ENCODE data around the gene URM1.

DNA sequence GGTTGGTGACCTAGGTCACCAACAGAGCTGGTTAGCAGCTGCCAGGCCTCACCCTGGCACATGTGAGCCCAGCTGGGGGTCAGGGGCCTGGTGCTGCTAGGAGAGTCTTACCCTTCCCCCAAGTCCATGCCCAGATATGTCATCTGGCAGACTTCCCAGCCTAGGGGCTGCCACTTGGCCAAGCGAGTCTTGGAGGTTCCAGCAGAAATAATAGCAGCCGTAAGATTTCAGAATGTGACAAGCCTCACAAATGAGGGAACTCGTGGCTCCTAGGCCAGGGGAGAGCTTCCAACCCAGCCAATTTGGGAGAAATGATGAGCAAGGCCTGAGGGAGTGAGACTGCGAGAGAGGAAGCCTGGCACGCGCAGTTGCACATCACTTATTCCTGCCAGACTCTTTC, 11.1 kb downstream of the URM1 start:
- TF ChIP-seq, protein P1, sequence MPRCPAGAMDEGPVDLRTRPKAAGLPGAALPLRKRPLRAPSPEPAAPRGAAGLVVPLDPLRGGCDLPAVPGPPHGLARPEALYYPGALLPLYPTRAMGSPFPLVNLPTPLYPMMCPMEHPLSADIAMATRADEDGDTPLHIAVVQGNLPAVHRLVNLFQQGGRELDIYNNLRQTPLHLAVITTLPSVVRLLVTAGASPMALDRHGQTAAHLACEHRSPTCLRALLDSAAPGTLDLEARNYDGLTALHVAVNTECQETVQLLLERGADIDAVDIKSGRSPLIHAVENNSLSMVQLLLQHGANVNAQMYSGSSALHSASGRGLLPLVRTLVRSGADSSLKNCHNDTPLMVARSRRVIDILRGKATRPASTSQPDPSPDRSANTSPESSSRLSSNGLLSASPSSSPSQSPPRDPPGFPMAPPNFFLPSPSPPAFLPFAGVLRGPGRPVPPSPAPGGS (IDR thresholded peaks at IDR 0.05; ENCODE audit: borderline replicate concordance, insufficient read depth, low read depth, low read length, poor library complexity, severe bottlenecking): no peak
- TF ChIP-seq, protein P2, sequence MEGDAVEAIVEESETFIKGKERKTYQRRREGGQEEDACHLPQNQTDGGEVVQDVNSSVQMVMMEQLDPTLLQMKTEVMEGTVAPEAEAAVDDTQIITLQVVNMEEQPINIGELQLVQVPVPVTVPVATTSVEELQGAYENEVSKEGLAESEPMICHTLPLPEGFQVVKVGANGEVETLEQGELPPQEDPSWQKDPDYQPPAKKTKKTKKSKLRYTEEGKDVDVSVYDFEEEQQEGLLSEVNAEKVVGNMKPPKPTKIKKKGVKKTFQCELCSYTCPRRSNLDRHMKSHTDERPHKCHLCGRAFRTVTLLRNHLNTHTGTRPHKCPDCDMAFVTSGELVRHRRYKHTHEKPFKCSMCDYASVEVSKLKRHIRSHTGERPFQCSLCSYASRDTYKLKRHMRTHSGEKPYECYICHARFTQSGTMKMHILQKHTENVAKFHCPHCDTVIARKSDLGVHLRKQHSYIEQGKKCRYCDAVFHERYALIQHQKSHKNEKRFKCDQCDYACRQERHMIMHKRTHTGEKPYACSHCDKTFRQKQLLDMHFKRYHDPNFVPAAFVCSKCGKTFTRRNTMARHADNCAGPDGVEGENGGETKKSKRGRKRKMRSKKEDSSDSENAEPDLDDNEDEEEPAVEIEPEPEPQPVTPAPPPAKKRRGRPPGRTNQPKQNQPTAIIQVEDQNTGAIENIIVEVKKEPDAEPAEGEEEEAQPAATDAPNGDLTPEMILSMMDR (IDR thresholded peaks at IDR 0.05 in 2 of 3, conservative IDR thresholded peaks at IDR 0.05 in 1 of 3; ENCODE audit: control insufficient read depth in 2 of 3, extremely low read depth in 1 of 3, insufficient read depth in 1 of 3, low read depth in 3 of 3, low read length in 3 of 3): no peak
- no peak for TF ChIP-seq CBX3 (IDR thresholded peaks at IDR 0.05; ENCODE audit: borderline replicate concordance, low read depth)
- TF ChIP-seq, protein P3, sequence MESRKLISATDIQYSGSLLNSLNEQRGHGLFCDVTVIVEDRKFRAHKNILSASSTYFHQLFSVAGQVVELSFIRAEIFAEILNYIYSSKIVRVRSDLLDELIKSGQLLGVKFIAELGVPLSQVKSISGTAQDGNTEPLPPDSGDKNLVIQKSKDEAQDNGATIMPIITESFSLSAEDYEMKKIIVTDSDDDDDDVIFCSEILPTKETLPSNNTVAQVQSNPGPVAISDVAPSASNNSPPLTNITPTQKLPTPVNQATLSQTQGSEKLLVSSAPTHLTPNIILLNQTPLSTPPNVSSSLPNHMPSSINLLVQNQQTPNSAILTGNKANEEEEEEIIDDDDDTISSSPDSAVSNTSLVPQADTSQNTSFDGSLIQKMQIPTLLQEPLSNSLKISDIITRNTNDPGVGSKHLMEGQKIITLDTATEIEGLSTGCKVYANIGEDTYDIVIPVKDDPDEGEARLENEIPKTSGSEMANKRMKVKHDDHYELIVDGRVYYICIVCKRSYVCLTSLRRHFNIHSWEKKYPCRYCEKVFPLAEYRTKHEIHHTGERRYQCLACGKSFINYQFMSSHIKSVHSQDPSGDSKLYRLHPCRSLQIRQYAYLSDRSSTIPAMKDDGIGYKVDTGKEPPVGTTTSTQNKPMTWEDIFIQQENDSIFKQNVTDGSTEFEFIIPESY (IDR thresholded peaks at IDR 0.05): no peak
- TF ChIP-seq, protein P4, sequence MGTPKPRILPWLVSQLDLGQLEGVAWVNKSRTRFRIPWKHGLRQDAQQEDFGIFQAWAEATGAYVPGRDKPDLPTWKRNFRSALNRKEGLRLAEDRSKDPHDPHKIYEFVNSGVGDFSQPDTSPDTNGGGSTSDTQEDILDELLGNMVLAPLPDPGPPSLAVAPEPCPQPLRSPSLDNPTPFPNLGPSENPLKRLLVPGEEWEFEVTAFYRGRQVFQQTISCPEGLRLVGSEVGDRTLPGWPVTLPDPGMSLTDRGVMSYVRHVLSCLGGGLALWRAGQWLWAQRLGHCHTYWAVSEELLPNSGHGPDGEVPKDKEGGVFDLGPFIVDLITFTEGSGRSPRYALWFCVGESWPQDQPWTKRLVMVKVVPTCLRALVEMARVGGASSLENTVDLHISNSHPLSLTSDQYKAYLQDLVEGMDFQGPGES (IDR thresholded peaks at IDR 0.05): no peak
- TF ChIP-seq, protein P5, sequence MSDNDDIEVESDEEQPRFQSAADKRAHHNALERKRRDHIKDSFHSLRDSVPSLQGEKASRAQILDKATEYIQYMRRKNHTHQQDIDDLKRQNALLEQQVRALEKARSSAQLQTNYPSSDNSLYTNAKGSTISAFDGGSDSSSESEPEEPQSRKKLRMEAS (IDR thresholded peaks at IDR 0.05; ENCODE audit: low read depth, low read length): no peak
- TF ChIP-seq POLR2AphosphoS5 (IDR thresholded peaks at IDR 0.05; ENCODE audit: low read length): no peak
- TF ChIP-seq GABPA (IDR thresholded peaks at IDR 0.05; ENCODE audit: low read depth): no peak

Measured in GM12878 (cell line).